ENCODE measurements around the gene CRHBP.
"Not testable (repeated sequence)": the region's sequence is repeated elsewhere in the genome, so short reads cannot be mapped to it uniquely, and the experiment has no call there.

Gene CRHBP, protein sequence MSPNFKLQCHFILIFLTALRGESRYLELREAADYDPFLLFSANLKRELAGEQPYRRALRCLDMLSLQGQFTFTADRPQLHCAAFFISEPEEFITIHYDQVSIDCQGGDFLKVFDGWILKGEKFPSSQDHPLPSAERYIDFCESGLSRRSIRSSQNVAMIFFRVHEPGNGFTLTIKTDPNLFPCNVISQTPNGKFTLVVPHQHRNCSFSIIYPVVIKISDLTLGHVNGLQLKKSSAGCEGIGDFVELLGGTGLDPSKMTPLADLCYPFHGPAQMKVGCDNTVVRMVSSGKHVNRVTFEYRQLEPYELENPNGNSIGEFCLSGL

DNA sequence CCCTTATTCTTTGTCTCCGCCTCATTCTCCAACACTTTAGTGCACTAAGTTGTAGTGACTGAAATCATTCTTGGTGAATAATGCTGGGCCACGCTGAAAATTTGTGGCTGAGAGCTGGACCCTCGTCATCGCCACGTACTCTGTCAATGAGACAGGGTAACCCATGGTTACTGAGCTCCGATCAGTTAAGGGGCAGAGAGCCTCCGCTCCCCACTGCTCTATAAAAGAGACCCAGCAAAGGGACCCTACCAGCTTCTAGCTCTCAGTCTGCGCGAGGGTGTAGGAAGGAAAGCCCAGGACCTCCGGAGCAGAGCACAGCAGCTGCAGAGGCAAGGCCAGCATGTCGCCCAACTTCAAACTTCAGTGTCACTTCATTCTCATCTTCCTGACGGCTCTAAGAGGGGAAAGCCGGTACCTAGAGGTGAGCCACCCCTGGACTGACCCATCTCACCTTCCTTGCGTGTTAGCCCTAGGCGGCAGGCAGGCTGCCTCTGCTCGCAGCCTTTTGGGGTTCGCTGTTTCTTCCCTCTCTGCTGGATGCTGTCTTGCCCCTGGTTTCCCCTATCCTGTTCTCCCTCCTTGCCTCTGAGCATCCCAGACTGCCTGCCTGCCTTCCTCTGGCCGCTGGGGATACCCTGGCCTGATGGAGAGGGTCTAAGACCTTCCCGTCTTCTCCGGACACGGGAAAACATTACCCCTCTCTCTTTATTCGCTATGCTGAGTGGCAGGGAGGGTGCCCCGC, at the start of gene CRHBP:
Gene CRHBP, plus strand, starts transcription at position 251 of the 742 bp plus-strand sequence. Its CDS starts 90 bp downstream, at position 341.
- no peak for DNase-seq (ENCODE audit: low read depth in 3 of 3)

DNA sequence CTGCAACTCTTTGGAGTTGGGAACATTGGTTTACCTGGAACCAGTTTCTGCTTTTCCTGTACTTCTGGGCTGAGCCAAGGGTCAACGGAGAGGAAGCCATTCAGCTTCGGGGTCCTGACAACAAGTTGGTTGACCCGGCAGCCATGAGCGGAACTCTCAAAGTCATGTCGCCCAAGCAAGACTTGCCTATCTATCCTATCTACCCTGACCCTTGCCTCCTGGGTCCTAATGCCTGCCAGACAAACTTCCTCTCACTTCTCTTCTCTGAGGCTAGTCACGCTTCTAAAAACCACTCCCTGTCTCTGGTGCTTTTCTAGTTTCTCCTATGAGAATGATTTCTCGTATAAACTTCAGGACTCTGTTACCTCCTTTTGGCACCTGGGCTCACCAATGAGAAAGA, 44.7 kb upstream of the CRHBP start:
- no peak for DNase-seq (ENCODE audit: low read depth in 3 of 3)

DNA sequence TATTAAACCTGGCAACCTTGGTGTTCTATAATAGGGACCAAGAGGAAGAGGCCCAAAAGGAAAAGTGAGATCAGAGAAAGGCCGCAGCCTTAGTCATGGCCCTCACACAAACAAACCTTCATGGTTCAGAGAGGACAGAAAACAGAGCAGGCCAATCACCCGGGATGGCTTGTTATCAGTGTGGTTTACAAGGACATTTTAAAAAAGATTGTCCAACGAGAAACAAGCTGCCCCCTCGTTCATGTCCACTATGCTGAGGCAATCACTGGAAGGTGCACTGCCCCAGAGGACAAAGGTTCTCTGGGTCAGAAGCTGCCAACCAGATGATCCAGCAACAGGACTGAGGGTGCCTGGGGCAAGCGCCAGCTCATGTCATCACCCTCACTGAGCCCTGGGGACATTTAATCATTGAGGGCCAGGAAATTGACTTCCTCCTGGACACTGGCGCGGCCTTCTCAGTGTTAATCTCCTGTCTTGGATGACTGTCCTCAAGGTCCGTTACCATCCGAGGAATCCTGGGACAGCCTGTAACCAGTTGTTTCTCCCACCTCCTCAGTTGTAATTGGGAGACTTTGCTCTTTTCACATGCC, 42.4 kb upstream of the CRHBP start:
- DNase-seq (ENCODE audit: low read depth in 3 of 3), result not testable (repeated sequence)

DNA sequence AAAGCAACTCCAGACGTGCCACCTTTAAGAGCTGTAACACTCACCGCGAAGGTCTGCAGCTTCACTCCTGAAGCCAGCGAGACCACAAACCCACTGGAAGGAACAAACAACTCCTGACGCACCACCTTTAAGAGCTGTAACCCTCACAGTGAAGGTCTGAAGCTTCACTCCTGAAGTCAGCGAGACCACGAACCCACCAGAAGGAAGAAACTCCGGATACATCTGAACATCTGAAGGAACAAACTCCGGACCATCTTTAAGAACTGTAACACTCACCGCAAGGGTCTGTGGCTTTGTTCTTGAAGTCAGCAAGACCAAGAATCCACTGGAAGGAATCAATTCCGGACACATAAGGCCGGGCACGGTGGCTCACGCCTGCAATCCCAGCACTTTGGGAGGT, 38.2 kb upstream of the CRHBP start:
- DNase-seq (ENCODE audit: low read depth in 3 of 3), result not testable (repeated sequence)

DNA sequence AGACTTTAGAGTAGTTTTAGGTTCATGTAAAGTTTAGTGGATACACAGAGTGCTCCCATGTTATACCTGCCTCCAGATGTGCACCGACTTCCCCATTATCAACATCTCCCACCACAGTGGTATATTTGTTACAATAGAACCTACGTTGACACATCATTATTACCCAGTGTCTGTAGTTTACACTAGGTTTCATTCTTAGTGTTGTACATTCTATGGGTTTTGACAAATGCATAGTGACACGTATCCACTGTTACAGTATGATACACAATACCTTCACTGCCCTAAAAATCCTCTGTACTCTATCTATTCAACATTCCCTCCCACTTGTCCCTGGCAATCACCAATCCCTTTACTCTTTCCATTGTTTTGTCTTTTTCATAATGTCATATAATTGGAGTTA, 34.3 kb upstream of the CRHBP start:
- no peak for DNase-seq (ENCODE audit: low read depth in 3 of 3)

DNA sequence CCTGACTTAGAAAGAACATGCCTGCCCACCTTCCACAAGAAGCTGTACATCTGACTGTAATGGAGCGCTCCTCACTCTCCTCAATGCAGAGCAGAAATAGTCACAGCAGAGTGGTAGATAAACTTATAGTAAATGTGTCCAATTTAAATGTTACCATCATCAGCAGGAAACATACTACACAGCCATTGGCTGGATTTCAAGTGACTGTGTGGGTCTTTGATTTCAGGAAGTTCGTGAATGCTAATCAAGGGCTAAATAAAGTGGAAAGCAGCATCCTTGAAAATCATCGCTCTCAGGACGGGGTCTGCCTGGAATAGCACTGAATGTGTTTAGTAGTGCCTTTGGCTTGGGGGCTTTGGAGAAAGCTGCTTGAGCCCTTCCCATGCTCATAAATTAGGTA, 32.4 kb upstream of the CRHBP start:
- no peak for DNase-seq (ENCODE audit: low read depth in 3 of 3)

DNA sequence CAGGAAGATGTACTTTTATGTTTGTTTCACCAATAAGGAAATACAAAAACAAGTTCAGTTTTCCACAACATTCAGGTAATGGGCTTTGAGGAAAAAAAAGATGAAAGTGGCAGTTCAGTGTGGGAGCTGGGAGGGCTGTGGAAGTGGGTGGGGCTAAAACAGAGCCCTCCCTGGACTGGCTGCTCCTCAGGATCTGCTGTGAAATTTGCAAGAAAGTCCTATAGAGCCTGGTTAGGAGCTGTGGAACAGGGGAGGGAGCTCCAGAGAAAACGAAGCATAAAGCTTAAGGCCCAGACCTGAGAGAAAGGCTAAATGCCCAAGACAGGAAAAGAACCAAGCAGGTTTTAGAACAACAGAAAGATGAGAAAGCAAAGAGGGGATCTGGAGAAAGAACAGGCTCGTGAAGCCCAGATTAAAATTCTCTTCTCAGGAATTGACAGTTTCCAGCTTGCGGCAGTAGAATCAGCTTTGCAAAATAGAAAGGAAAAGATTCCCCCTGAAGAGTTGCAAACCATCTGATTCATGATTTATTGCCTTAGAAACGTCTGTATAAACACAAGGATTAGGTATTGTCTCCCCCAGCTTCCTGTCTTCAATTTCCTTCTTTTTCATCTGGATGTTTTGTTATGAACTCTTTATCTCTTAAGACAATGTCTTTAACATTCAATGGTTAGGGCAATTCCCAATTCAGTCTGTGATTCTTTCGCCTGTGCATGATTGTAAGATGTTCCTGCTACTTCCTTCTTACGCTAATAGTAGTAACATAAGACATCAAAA, 26.3 kb upstream of the CRHBP start:
- no peak for DNase-seq (ENCODE audit: low read depth in 3 of 3)

DNA sequence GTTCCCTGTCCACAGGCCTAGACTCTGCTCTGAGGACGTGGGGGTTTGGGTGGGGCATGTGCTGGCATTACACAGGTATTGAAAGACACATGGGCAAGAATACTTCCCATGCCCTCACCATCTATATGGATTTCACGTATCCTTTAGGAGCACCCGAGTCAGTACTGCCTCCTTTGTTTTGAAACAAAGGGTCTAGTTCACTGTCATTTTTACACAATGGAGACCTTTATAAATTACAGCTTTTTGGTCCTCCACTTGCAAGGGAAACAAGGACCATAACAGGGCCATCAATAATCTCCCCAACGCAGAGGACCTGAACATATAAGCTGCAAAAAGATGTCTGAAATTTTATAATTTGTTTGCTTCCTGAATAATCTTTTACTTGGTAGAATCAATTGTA, 24.9 kb upstream of the CRHBP start:
- DNase-seq (ENCODE audit: low read depth in 3 of 3), result no peak

DNA sequence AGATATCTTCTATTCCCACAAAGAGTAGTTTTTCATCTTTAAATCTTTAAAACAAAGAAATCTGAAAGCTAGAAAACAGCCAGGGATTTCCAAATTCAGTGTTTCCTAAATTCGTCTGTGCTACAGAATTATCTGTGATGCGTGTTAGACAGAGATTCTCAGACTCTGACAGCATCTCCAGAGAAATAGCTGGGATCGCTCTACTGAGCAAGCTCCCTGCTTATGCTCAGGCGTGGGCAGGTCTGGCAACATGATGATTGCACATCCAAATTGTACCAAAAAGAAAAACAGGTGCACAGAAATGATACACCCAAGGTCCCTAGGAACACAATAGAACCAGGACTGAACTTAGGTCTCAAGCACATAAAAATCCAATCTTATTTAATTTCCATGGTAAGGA, 22.8 kb upstream of the CRHBP start:
- DNase-seq (ENCODE audit: low read depth in 3 of 3), result no peak

DNA sequence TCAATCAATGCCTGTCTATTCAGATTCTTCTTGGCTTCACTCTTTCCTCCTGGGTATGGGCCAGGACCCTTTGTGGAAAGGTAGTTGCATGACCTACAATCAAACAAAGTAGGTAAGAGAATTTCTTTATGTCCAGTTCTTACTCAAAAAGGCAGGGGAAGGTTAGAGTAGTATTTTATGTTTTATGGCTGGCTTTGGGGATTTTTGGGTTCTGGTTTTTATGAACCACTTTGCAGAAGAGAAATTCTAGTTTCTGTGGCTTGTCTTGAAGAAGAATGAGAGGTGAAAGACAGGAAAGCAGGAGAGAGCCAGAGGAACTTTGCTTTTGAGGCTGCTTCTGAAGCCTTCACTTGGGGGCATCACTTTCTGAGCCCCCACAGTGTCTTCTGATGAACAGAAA, 14.7 kb upstream of the CRHBP start:
- DNase-seq (ENCODE audit: low read depth in 3 of 3), result no peak

DNA sequence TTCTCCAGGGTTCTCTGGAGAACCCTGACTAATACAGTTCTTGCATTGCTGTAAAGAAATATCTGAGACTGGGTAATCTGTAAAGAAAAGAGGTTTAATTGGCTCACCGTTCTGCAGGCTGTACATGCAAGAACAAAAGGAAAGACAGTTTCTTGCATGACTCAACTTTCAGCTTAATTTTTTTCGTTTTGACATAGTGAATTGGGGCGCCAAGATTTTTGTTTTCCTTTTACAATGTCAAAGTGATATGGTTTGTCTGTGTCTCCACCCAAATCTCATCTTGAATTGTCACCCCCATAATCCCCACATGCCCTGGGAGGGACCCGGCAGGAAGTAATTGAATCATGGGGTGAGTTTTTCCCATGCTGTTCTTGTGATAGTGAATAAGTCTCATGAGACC, 11.8 kb upstream of the CRHBP start:
- DNase-seq (ENCODE audit: low read depth in 3 of 3), result no peak

DNA sequence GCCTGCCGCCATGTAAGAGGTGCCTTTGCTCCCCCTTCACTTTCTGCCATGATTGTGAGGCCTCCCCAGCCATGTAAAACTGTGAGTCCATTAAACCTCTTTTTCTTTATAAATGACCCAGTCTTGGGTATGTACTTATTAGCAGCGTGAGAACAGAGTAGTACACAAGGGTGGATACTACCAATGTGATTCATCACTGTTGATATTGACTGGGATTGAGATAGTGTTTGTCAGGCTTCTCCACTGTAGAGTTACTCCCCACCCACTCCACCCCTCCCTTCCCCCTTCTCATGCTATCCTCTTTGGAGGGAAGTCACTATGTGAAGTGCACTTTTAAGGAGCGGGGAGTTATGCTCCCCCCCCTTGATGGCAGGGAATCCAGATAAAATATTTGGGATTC, 11.4 kb upstream of the CRHBP start:
- DNase-seq (ENCODE audit: low read depth in 3 of 3), result no peak

DNA sequence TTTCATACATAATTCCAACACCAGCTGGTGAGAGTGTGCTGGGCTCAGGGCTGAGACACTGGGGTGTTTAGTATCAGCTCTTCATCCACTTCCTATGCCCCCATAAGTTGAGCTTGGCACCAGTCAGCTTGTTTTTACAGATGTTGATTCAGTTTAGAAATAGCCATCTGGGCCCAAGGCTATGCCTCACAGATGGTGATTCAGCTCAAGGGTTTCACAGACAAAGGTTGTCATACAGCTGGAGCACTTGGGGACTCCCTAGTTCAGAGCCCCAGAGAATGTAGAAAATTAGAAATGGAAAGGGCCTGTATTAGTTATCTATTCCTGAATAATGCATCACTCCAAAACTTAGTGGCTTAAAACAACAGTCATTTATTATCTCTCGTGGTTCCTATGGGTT, 10.3 kb upstream of the CRHBP start:
- no peak for DNase-seq (ENCODE audit: low read depth in 3 of 3)

DNA sequence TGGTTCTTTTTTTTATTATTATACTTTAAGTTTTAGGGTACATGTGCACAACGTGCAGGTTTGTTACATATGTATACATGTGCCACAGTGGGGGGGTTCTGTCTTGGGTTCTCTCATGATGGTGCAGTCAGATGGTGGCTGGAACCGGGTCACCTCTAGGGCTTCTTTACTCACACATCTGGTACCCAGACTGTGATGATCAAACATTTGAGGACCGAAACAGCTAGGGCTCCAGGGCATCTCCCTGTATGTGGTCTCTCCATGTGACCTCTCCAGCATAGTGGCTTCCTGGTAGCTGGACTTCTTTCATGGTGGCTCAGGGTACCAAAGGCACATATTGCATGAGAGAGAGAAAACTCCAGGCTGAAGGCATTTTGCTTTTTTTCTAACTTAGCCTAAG, 9.8 kb upstream of the CRHBP start:
- no peak for DNase-seq (ENCODE audit: low read depth in 3 of 3)

DNA sequence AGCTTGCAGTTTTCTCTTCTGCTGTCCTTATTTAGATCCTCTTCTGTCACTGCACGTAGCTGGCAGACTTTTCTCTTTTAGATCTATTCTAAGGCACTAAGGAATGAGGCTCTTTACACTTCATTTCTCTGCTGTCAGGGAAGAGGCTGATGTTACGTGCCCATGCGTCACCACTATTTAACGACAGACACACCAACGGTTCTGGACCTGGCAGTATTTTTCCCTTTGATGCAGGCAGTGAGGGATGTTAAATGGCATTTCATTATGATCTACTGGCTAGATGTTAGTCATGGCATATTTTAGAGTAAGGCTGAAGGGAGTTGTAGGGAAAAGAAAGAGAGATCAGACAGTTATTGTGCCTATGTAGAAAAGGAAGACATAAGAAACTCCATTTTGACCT, 8.2 kb upstream of the CRHBP start:
- no peak for DNase-seq (ENCODE audit: low read depth in 3 of 3)

DNA sequence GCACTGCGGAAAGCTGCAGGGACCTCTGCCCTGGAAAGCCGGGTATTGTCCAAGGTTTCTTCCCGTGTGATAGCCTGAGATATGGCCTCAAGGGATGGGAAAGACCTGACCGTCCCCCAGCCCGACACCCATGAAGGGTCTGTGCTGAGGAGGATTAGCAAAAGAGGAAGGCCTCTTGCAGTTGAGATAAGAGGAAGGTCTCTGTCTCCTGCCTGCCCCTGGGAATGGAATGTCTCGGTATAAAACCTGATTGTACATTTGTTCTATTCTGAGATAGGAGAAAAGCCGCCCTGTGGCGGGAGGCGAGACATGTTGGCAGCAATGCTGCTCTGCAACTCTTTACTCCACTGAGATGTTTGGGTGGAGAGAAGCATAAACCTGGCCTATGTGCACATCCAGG, 7.6 kb upstream of the CRHBP start:
- not testable (repeated sequence) for DNase-seq (ENCODE audit: low read depth in 3 of 3)

DNA sequence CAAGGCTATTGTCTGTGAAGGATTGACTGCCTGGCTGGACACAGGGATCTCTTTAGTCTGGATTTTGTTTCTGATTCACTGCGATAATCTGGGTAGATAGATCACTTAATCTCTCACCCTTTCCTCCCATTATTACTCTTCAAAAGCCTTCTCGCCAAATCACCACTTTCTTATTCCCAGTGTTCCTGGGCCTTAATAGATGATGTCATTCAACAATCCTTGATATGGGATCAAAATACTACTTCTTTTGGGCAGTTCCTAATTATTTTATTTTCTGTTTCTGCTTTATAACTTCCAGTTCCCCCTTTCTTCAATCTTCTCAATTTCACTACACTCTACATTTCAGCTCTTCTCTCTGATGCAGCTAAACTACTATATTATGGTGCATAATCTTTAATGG, 6.8 kb upstream of the CRHBP start:
- no peak for DNase-seq (ENCODE audit: low read depth in 3 of 3)

DNA sequence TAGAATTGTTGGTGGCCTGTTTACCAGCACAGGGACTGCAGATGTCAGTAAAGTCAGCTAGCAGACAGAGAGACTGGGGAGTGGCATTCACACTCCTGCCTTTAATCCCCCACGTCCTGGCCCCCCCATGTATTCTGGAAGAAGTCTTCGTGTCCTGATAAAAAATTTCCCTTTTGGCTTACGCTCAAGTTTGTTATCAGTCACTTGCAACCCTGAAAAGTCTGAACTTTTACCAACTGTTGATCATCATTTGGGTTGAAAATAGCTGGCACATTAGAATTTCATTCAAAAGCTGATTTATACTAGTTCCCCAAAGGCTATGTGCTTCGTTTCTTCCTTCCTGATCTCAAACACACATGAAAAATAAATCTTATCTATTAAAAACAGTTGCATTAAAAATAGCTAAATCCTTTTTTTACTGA, 5.8 kb upstream of the CRHBP start:
- no peak for DNase-seq (ENCODE audit: low read depth in 3 of 3)

DNA sequence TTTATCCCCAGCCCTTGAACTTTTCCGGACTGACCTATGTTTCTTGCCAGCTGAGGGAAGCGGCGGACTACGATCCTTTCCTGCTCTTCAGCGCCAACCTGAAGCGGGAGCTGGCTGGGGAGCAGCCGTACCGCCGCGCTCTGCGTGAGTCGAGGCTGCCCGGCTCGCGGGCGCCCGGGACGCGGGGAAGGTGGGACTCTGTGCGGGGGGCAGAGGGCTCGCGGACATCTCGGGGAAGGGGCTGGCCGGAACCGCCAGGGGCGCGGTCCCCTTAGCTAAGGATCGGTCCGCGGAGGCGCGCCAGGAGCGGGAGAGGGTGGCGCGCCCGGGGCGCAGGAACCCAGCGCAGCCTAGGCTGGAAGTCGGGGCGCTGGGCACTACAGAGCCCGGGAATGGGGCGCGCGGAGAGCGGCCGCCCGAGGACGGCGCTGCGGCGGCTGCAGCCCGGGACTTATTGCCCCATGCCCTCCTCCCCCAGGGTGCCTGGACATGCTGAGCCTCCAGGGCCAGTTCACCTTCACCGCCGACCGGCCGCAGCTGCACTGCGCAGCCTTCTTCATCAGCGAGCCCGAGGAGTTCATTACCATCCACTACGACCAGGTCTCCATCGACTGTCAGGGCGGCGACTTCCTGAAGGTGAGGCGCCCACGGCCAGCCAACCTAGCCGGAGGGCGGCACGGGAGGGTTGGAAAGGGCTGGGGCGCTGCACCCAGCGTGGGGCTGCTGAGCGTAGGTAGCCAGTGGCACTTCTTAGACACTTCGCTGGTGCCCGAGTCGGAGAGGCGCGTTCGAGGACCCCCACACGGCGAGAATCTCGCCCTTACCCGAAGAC, 922 bp downstream of the CRHBP start:
- DNase-seq (ENCODE audit: low read depth in 3 of 3), result no peak

DNA sequence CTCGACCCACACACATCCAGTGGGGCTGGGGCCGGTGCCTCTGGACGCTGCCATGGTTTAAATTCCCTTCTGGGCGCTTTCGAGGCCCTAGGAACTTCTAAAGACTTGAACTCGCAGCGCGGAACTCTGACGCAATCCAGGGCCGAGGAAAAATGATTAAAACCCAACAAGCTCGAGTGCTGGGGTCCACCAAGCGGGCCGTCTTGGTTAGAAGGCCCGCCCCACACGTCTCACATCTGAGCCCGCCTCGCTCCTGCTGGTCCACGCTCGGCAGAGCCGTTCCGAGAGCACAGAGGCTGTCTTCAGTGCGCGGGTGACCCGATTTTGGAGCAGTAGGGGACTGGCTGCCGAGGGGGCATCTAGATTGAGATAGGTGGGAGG, 1.5 kb downstream of the CRHBP start:
- DNase-seq (ENCODE audit: low read depth in 3 of 3), result no peak

DNA sequence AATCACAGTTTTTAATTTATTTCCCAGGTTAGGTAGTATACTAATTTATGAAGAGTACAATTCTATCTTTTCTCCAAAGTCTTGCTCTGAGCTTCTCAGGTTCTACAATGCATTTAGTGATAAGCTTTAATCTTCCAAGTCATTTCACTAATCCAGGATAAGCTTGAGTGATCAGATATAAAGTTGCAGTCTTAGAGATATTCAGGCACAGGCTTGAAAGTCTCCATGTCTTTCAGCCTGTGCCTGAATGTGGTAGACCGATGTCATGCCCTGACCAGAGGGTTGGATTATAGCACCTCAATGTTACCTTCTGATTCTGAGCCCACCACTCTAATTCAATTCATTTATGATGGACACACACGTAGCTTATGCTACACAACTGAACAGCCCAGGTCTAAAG, 3.2 kb downstream of the CRHBP start:
- no peak for DNase-seq (ENCODE audit: low read depth in 3 of 3)
